ENCODE data around the gene MAP6.
"Not testable (repeated sequence)": the region's sequence is repeated elsewhere in the genome, so short reads cannot be mapped to it uniquely, and the experiment has no call there.

MAP6 gene

GRCh38 chr11:75668451-75669297, at the start of gene MAP6:
MAP6 (minus strand) TSS chr11:75669038; CDS start chr11:75668369, 669 bp downstream.
- DNase-seq (ENCODE audit: low read depth): no peak

- no peak for DNase-seq (ENCODE audit: low read depth)
These were observed 49.0 kb upstream of the MAP6 start, which contains the start of gene MOGAT2 for GRCh38 chr11:75717608-75718418. MOGAT2 (plus strand) TSS chr11:75717838; CDS start chr11:75717889, 51 bp downstream.

- DNase-seq (ENCODE audit: low read depth): no peak
These were observed 47.8 kb upstream of the MAP6 start for GRCh38 chr11:75716659-75717058.

- DNase-seq (ENCODE audit: low read depth): no peak
These were observed 46.9 kb upstream of the MAP6 start for GRCh38 chr11:75715688-75716087.

- DNase-seq (ENCODE audit: low read depth): no peak
These were observed 45.4 kb upstream of the MAP6 start for GRCh38 chr11:75714211-75714610.

GRCh38 chr11:75706260-75706729, 37.5 kb upstream of the MAP6 start:
- peak; percentile 30 for DNase-seq (ENCODE audit: low read depth)

GRCh38 chr11:75705541-75705940, 36.7 kb upstream of the MAP6 start:
- DNase-seq (ENCODE audit: low read depth): no peak

- DNase-seq (ENCODE audit: low read depth): no peak
These were observed 34.9 kb upstream of the MAP6 start for GRCh38 chr11:75703695-75704237.

- no peak for DNase-seq (ENCODE audit: low read depth)
These were observed 32.1 kb upstream of the MAP6 start for GRCh38 chr11:75700940-75701339.

- DNase-seq (ENCODE audit: low read depth): no peak
These were observed 29.2 kb upstream of the MAP6 start for GRCh38 chr11:75697906-75698581.

GRCh38 chr11:75691804-75692203, 23.0 kb upstream of the MAP6 start:
- DNase-seq (ENCODE audit: low read depth): no peak

GRCh38 chr11:75689863-75690609, 21.2 kb upstream of the MAP6 start:
- no peak for DNase-seq (ENCODE audit: low read depth)

- DNase-seq (ENCODE audit: low read depth): not testable (repeated sequence)
These were observed 15.0 kb upstream of the MAP6 start for GRCh38 chr11:75683856-75684255.

- no peak for DNase-seq (ENCODE audit: low read depth)
These were observed 10.7 kb upstream of the MAP6 start for GRCh38 chr11:75679566-75679965.

GRCh38 chr11:75678620-75679259, 9.9 kb upstream of the MAP6 start:
- no peak for DNase-seq (ENCODE audit: low read depth)

GRCh38 chr11:75677909-75678308, 9.1 kb upstream of the MAP6 start:
- no peak for DNase-seq (ENCODE audit: low read depth)

- DNase-seq (ENCODE audit: low read depth): no peak
These were observed 8.4 kb upstream of the MAP6 start for GRCh38 chr11:75677275-75677674.

- DNase-seq (ENCODE audit: low read depth): no peak
These were observed 5.2 kb upstream of the MAP6 start for GRCh38 chr11:75673977-75674582.

- DNase-seq (ENCODE audit: low read depth): no peak
These were observed 897 bp downstream of the MAP6 start for GRCh38 chr11:75667831-75668450.

All from GM04504 (cell line).